ENCODE results near the gene ACSL5.

Gene ACSL5, protein sequence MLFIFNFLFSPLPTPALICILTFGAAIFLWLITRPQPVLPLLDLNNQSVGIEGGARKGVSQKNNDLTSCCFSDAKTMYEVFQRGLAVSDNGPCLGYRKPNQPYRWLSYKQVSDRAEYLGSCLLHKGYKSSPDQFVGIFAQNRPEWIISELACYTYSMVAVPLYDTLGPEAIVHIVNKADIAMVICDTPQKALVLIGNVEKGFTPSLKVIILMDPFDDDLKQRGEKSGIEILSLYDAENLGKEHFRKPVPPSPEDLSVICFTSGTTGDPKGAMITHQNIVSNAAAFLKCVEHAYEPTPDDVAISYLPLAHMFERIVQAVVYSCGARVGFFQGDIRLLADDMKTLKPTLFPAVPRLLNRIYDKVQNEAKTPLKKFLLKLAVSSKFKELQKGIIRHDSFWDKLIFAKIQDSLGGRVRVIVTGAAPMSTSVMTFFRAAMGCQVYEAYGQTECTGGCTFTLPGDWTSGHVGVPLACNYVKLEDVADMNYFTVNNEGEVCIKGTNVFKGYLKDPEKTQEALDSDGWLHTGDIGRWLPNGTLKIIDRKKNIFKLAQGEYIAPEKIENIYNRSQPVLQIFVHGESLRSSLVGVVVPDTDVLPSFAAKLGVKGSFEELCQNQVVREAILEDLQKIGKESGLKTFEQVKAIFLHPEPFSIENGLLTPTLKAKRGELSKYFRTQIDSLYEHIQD

DNA sequence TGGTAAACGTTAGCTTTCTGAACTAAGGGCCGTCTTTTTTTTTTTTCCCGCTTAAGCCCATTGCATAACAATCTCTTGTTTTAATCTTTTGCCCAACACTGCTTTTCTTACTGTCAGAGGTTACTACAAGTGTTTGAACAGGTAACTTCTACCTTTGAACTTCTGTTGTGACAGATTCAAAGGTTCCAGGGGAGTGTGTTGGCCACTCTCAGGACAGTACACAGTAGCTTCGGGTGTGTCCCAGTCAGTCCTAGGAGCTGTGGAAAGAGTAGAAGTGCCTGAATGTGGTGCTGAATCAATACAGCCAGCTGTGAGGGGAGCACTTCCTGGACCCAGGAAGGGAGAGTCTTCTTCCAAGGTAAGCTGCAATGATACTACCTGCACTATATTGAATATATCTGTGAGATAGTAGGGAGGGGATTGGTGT is at the start of gene ACSL5:
Gene ACSL5 (plus strand): TSS at position 205 of the 427 bp plus-strand sequence. CDS start 20,831 bp downstream, outside the sequence.
- no peak for DNase-seq

- no peak for DNase-seq
These were observed 46.2 kb upstream of the ACSL5 start for GRCh38 chr10:112327678-112328077.

- no peak for DNase-seq
These were observed 43.8 kb upstream of the ACSL5 start for GRCh38 chr10:112330162-112330561.

DNA sequence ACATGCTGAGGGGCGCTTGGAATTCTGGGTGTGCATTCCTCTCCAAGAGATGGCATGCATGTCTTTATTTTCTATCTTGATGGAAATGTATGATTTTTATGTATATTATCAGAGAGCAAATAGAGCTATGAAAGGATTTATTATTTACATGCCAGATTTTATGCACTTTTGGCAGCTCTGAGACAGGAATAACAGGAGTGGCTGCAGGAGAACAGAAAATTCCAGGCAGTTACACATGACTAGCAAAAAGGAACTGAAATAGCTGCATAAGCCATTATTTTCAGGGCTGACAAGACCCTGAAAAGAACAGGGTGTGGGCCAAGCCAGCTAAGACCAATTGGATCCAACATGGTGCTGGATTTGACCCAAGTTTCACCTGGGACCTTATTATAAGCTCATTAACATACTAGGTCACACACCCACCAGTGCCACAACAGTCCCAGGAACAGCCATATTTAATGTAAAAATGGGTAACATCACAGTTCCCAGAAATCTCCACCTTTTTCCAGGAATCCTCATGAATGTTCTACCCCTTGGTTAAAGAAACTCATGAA is 43.2 kb upstream of the ACSL5 start:
- no peak for DNase-seq

DNA sequence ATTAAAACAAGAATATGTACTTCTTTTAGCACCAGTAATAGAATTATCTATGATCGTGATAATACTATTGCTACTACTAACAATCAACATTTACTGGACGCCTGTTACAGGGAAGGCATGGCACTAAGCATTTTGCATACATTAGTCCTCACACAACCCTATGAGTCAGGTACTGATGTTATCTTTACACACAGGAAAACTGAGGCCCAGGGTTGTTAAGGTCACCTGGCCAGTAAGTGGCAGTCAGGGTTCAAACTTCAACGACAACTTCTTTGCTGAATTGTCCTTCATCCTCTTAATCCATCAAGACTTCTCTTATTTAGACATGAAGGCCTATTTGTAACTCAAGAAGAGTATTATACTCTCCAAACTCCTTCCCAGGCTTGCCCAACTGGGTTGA is 41.9 kb upstream of the ACSL5 start:
- no peak for DNase-seq

- DNase-seq: no peak
These were observed 41.2 kb upstream of the ACSL5 start for GRCh38 chr10:112332509-112333228.

GRCh38 chr10:112333452-112333851 is 40.5 kb upstream of the ACSL5 start:
- DNase-seq: no peak

- DNase-seq: no peak
These were observed 38.6 kb upstream of the ACSL5 start for GRCh38 chr10:112335111-112335867.

DNA sequence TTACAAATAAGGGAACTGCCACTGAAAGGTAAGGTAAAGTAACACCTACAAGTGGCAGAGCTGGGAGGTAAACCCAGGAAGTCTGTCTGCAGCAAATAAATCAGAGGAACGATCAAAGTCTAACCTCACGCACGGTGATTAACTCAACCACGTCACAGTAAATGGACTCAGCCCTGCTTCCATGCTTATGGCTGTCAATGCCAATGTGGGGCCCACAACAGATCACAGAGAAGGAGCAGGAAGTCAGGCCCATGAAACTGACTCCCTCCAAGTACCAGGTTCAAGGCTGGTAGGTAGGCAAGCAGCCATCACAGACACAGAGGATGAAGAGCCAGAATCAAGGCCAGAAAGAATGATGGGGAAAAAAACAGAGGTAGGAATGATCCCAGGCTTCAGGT is 38.0 kb upstream of the ACSL5 start:
- no peak for DNase-seq

DNA sequence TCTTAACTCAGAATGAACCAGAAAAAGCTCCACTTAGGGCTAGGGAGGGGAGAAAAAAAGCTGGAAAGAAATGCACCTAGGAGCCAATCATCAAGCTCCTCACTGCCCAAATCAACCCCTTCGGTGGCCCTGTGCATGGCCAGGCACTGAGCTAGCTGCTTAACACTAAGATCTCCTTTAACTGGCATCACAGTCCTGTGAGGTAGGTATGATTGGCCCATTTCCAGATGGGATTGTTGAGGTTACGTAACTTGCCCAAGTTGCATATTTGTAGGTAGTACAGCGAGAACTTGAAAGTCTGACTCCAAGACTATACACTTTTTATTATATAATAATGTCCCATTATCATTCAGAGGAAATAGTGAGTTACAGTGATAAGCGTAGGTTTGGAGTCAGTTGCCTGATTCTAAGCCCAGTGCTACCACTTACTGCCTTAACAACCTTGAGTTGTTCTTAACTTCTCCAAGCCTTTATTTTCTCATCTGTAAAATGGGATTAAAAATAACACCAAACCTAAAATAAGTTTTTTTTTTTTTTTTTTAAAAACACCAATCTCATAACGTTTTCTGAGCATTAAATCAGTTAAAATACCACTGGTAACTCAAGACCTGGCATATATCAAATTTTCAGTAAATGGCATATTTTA is 37.2 kb upstream of the ACSL5 start:
- no peak for DNase-seq

DNA sequence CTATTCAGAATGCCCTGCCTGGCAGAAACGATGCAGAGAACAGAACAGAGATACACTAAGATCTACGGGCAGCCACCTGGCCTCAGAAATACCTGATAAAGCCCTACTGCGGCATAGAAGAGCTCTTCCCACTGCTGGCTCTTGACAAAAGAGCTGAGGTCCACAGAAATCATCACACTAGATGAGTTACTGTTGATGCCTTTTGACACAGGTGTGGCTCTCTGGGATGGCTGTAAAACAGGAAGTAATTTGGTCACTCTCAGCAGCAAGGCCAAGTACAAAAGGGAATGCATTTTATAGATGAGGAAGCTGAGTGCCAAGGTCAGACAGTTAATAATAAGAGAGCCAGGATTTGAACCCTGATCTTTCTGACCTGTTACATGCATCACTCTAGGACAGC is 35.0 kb upstream of the ACSL5 start:
- no peak for DNase-seq

GRCh38 chr10:112340601-112341000 is 33.3 kb upstream of the ACSL5 start:
- no peak for DNase-seq

GRCh38 chr10:112343056-112343806 is 30.7 kb upstream of the ACSL5 start:
- DNase-seq: no peak

- DNase-seq: no peak
These were observed 29.7 kb upstream of the ACSL5 start for GRCh38 chr10:112344261-112344660.

DNA sequence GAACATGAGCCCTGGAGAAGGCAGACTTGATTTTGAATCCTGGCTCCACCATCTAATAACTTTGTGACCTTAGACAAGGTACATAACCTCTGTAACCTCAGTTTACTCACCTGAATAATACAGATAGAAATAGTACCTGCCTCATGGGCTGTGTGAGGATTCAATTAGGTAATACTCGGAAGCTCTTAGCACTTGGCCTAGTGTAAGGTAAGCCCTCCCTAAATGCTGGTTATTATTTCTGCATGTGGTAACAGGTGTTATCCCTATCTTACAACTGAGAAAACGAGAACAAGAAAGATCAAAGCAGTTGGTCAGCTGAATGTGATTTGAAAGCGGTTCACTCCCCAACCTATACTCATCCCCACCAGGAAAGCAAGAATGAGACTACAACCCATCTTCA is 28.7 kb upstream of the ACSL5 start:
- no peak for DNase-seq

- no peak for DNase-seq
These were observed 28.2 kb upstream of the ACSL5 start for GRCh38 chr10:112345743-112346142.

GRCh38 chr10:112346774-112347173 is 27.1 kb upstream of the ACSL5 start:
- DNase-seq: no peak

DNA sequence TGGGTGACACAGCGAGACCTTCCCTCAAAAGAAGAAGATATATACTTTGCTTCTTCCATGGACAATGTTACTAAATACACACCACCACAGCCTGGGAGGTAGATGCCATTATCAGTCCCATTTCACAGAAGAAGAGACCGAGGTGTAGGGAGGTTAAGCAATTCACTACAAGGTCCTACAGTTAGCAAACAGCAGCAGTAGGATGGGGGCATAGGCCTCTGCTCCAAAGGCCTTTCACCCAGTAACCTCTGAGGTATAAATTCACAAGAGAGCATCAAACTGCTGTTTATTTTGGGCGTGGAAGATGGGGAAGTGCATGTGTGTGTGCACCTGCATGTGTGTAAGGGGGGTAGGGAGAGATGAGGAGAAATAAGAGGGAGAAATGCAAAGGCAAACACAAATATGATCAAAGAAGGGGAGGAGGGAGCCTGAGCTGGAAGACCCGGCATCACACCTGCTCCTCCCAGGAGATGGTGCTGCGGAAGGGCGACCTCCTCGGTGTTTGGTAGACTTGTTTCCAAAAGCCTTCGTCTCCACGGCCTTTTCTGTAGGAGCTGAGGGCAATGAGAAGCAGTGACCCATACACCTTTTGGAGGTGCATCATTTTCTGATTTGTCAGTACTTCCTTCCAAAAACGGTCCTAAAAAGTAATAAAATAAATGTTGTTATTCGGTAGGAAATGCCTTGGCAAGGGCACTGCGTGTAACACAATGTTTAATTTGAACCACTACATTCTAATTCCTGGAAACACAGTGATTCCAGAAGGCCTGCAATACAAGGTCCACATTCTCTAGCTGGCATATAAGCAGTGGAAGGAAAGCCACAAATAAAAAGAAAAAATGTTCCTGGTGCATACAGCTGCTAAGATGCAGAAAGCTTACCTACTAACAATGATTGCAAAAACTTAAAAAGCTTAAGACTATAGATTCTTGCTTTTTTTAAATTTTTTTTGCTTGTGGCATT is 25.9 kb upstream of the ACSL5 start:
- no peak for DNase-seq

DNA sequence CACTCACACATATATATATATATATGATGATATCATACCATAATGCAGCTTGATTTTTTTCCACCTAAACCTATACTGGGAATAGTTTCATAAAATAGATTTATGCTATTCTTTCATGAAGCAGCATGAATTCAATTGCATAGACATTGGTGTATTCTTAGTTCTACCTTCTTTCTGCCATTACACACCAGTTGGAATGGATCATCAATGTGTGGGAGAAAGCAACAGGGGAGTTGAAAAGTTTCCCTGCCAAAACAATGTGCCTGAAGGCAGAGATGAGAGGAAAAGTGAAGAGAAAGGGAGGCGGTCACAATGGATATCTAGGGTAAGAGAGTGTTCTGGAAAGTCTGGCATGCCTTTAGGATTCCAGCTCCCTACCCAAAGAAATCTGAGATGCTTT is 25.2 kb upstream of the ACSL5 start:
- DNase-seq: no peak

GRCh38 chr10:112349521-112350085 is 24.3 kb upstream of the ACSL5 start:
- no peak for DNase-seq

Measured in NCI-H2029 (cell line).